GM12878 (cell line): Measurements from ENCODE around the gene DHRS12. TPM values are rescaled to one million over a fixed set of nuclear protein-coding genes. Genes with fewer than 3 reads are reported as not detected.

Experiments used
- ASH2L ChIP-seq: fragments of 300-600, 200-600 bp; sonication (generic); IDR thresholded peaks from 2 replicates; pipeline ENCODE4 v1.6.1; 2017; ENCODE audit warnings: low read depth, mild to moderate bottlenecking, borderline replicate concordance
- BACH1 ChIP-seq: fragments of 450-650 bp; IDR thresholded peaks from 2 replicates; pipeline ENCODE4 v1.6.1; 2017; ENCODE audit warnings: mild to moderate bottlenecking, borderline replicate concordance
- CEBPZ ChIP-seq: fragments of 150-350 bp; IDR thresholded peaks from 2 replicates; pipeline ENCODE4 v1.6.1; 2016; ENCODE audit warnings: low read depth, low read length
- EZH2 ChIP-seq: IDR thresholded peaks from 2 replicates; pipeline ENCODE4 v1.6.1; 2012; ENCODE audit warnings: low read depth, mild to moderate bottlenecking, control low read depth, inconsistent platforms, low read length, borderline replicate concordance; ENCODE audit not compliant: control insufficient read depth
- GATAD2B ChIP-seq: fragments of 450-650 bp; conservative IDR thresholded peaks from 2 replicates; pipeline ENCODE4 v1.6.1; 2017; ENCODE audit warnings: low read depth, mild to moderate bottlenecking, moderate library complexity
- HCFC1 ChIP-seq: fragments of 150-350 bp; IDR thresholded peaks from 2 replicates; pipeline ENCODE4 v1.6.1; 2014; ENCODE audit warnings: low read length
- HDGF ChIP-seq: fragments of 450-650 bp; IDR thresholded peaks from 2 replicates; pipeline ENCODE4 v1.6.1; 2016; ENCODE audit warnings: antibody characterized with exemption
- KLF5 ChIP-seq: fragments of 450-650 bp; IDR thresholded peaks from 2 replicates; pipeline ENCODE4 v1.6.1; 2014; ENCODE audit warnings: mild to moderate bottlenecking; ENCODE audit not compliant: partially characterized antibody
- NFYB ChIP-seq: IDR thresholded peaks from 2 replicates; pipeline ENCODE4 v1.6.1; 2011; ENCODE audit warnings: low read depth, mild to moderate bottlenecking, low read length, improper control_type of control experiment, moderate library complexity; ENCODE audit not compliant: insufficient read depth
- PAX8 ChIP-seq: fragments of 450-650 bp; IDR thresholded peaks from 2 replicates; pipeline ENCODE4 v1.6.1; 2017; ENCODE audit warnings: mild to moderate bottlenecking, moderate library complexity
- POLR2AphosphoS5 ChIP-seq: IDR thresholded peaks from 2 replicates; pipeline ENCODE4 v1.6.1; 2011; ENCODE audit warnings: mild to moderate bottlenecking, low read length, inconsistent platforms
- SMC3 ChIP-seq: IDR thresholded peaks from 2 replicates; pipeline ENCODE4 v1.6.1; 2011; ENCODE audit warnings: low read length, improper control_type of control experiment, borderline replicate concordance
- TARDBP ChIP-seq: IDR thresholded peaks from 2 replicates; pipeline ENCODE4 v1.6.1; 2016; ENCODE audit warnings: borderline replicate concordance
- TCF3 ChIP-seq: IDR thresholded peaks from 2 replicates; pipeline ENCODE4 v1.6.1; 2012; ENCODE audit warnings: low read depth, mild to moderate bottlenecking, low read length, borderline replicate concordance; ENCODE audit not compliant: insufficient read depth
- ZBTB4 ChIP-seq: fragments of 450-650 bp; formaldehyde crosslinking; IDR thresholded peaks from 2 replicates; pipeline ENCODE4 v1.4.0; 2022; ENCODE audit warnings: mild to moderate bottlenecking, moderate library complexity
- ZNF622 ChIP-seq: fragments of 450-650 bp; IDR thresholded peaks from 2 replicates; pipeline ENCODE4 v1.6.1; 2017; ENCODE audit warnings: mild to moderate bottlenecking, inconsistent platforms
- ZNF687 ChIP-seq: fragments of 450-650 bp; IDR thresholded peaks from 2 replicates; pipeline ENCODE4 v1.6.1; 2017; ENCODE audit warnings: mild to moderate bottlenecking, moderate library complexity
- polyA plus RNA-seq, 11 experiments: library from polyadenylated mRNA; depleted of rRNA in 4 of 11; unstranded in 6 of 11; stranded (reverse) in 5 of 11; fragments of >200 nt; fragmentation: Nextera tagmentation in 4 of 11; fragmentation: Illumina TruSeq in 1 of 11; extraction: Ambion mirVana in 4 of 11; extraction: Trizol in 1 of 11; gene quantifications; 1 replicate in 1 of 11; 2 replicates in 10 of 11; pipeline versions ENCODE4 v1.2.1 to v1.2.3, GENCODE V29; 2011 to 2016; ENCODE audit warnings: inconsistent platforms in 2 of 11, missing spikeins in 2 of 11, low read depth in 1 of 11
- total RNA-seq, 4 experiments: library from RNA; depleted of rRNA in 3 of 4; stranded (reverse); fragments of >200 nt in 3 of 4; fragmentation: Illumina TruSeq in 1 of 4; extraction: Trizol in 1 of 4; gene quantifications; 2 replicates each; pipeline versions ENCODE4 v1.2.1 to v1.2.3, GENCODE V29; 2013 to 2021

Gene DHRS12
- total and polyA plus RNA-seq, 10 of the 15 experiments (the other 5 are each of a cell fraction or from before 2014, with no cell fraction given), result 2.9 to 11.3 (median 8.2) TPM

GRCh38 chr13:51814825-51815650, 11.1 kb upstream of the DHRS12 start (continued):
- TF ChIP-seq TCF3 (no peak), ZBTB4 (CRISPR knock-in tag) (no peak), PAX8 (no peak), ZNF622 (no peak), NFYB (no peak), TARDBP (no peak), HCFC1 (peak; percentile 34; the same call in 1 of the 2 replicates), ZNF687 (no peak), ASH2L (no peak), KLF5 (no peak), CEBPZ (no peak), SMC3 (peak; percentile 84), GATAD2B (no peak), HDGF (no peak), EZH2 (no peak), BACH1 (0 out of 2 replicates have a peak, but pooled peaks have one; percentile 10), POLR2AphosphoS5 (peak; percentile 44; the same call in 1 of the 2 replicates)
